SHP77 (cell line): Measurements from ENCODE around the gene CLEC3B.
"Not testable (repeated sequence)": the region's sequence is repeated elsewhere in the genome, so short reads cannot be mapped to it uniquely, and the experiment has no call there.

Source experiments
- DNase-seq, 2 experiments: peaks; one replicate each; lab custom pipeline; 2025; lab: John Stamatoyannopoulos, UW

Gene CLEC3B

GRCh38 chr3:45066109-45066801, 40.2 kb downstream of the CLEC3B start:
- DNase-seq = no peak

GRCh38 chr3:45067486-45067885, 41.4 kb downstream of the CLEC3B start:
- DNase-seq = no peak

- no peak for DNase-seq
Measured at GRCh38 chr3:45067941-45068340, 41.8 kb downstream of the CLEC3B start.

- DNase-seq = no peak
Measured at GRCh38 chr3:45071075-45071474, 45.0 kb downstream of the CLEC3B start.

GRCh38 chr3:45075821-45076625, 49.9 kb downstream of the CLEC3B start:
- DNase-seq = no peak

- not testable (repeated sequence) for DNase-seq
Measured at GRCh38 chr3:45078256-45078655, 52.2 kb downstream of the CLEC3B start.

- DNase-seq = no peak
Measured at GRCh38 chr3:45078910-45079522, 52.9 kb downstream of the CLEC3B start.

- DNase-seq = no peak
Measured at GRCh38 chr3:45079715-45080114, 53.6 kb downstream of the CLEC3B start.

- DNase-seq = no peak
Measured at GRCh38 chr3:45080824-45081223, 54.7 kb downstream of the CLEC3B start.

- no peak for DNase-seq
Measured at GRCh38 chr3:45081506-45082141, 55.5 kb downstream of the CLEC3B start.

- DNase-seq = no peak
Measured at GRCh38 chr3:45082142-45082538, 56.0 kb downstream of the CLEC3B start.

GRCh38 chr3:45083023-45083422, 56.9 kb downstream of the CLEC3B start:
- no peak for DNase-seq

GRCh38 chr3:45084361-45084760, 58.3 kb downstream of the CLEC3B start:
- DNase-seq = no peak

GRCh38 chr3:45084820-45085816, 59.0 kb downstream of the CLEC3B start:
- DNase-seq = no peak
